ENCODE data around the gene DUSP3. TPM values are rescaled to one million over a fixed set of nuclear protein-coding genes. Genes with fewer than 3 reads are reported as not detected.

The DUSP3 gene
- total RNA-seq, 2 donors from 2014 or later, result 130 to 137 TPM

- peak overlapping the region; percentile 81 for H3K4me3 ChIP-seq
- ATAC-seq (ENCODE audit: insufficient number of reproducible peaks, low FRiP score, low read depth), result peak; percentile 44
- no peaks in the 10 kb centered on the region for H3K9me3 ChIP-seq
- H3K4me1 ChIP-seq (ENCODE audit: control insufficient read depth in 1 of 2, low read depth in 2 of 2), result peaks cover 5 to 27% of the 10 kb centered on the region in 2 donors
- no peak for TF ChIP-seq CTCF (IDR thresholded peaks at IDR 0.05)
- peak overlapping the region; percentile 92 to 96 for H3K27ac ChIP-seq
- peak; percentile 39 for DNase-seq (ENCODE audit: low spot score)
- no peaks in the 10 kb centered on the region for H3K27me3 ChIP-seq (replicated peaks; ENCODE audit: insufficient read depth)
- H3K36me3 ChIP-seq, result no peaks in the 10 kb centered on the region
These were observed 58.3 kb downstream of the DUSP3 start for GRCh38 chr17:43720311-43721060.

GRCh38 chr17:43719578-43719977 is 59.2 kb downstream of the DUSP3 start:
- Histone ChIP-seq H3K27me3 (replicated peaks; ENCODE audit: insufficient read depth) (no peaks in the 10 kb centered on the region), H3K36me3 (no peaks in the 10 kb centered on the region), H3K27ac (peak overlapping the region; percentile 92 to 96), H3K9me3 (no peaks in the 10 kb centered on the region), H3K4me1 (ENCODE audit: control insufficient read depth in 1 of 2, low read depth in 2 of 2) (peaks cover 5 to 27% of the 10 kb centered on the region in 2 donors), H3K4me3 (no peak overlapping the region)
- DNase-seq (ENCODE audit: low spot score) (no peak), ATAC-seq (ENCODE audit: insufficient number of reproducible peaks, low FRiP score, low read depth) (no peak)
- no peak for TF ChIP-seq CTCF (IDR thresholded peaks at IDR 0.05)

GRCh38 chr17:43718544-43718943 is 60.2 kb downstream of the DUSP3 start:
- no peaks in the 10 kb centered on the region for H3K27me3 ChIP-seq (replicated peaks; ENCODE audit: insufficient read depth)
- no peak for ATAC-seq (ENCODE audit: insufficient number of reproducible peaks, low FRiP score, low read depth)
- peak overlapping the region in 1 of 2 donors; percentile 37 for H3K27ac ChIP-seq
- H3K4me3 ChIP-seq, result no peak overlapping the region
- peaks cover 11 to 26% of the 10 kb centered on the region in 2 donors for H3K4me1 ChIP-seq (ENCODE audit: control insufficient read depth in 1 of 2, low read depth in 2 of 2)
- DNase-seq (ENCODE audit: low spot score), result no peak
- no peaks in the 10 kb centered on the region for H3K36me3 ChIP-seq
- TF ChIP-seq CTCF (IDR thresholded peaks at IDR 0.05), result no peak
- H3K9me3 ChIP-seq, result no peaks in the 10 kb centered on the region

GRCh38 chr17:43717913-43718312 is 60.9 kb downstream of the DUSP3 start:
- H3K9me3 ChIP-seq, result no peaks in the 10 kb centered on the region
- DNase-seq (ENCODE audit: low spot score), result no peak
- no peak overlapping the region for H3K4me3 ChIP-seq
- no peak overlapping the region for H3K27ac ChIP-seq
- H3K4me1 ChIP-seq (ENCODE audit: control insufficient read depth in 1 of 2, low read depth in 2 of 2), result peaks cover 15 to 32% of the 10 kb centered on the region in 2 donors
- no peaks in the 10 kb centered on the region for H3K27me3 ChIP-seq (replicated peaks; ENCODE audit: insufficient read depth)
- H3K36me3 ChIP-seq, result no peaks in the 10 kb centered on the region
- no peak for ATAC-seq (ENCODE audit: insufficient number of reproducible peaks, low FRiP score, low read depth)
- no peak for TF ChIP-seq CTCF (IDR thresholded peaks at IDR 0.05)

Other genes starting within 250 kb of the DUSP3 start
- 1 to 10 TPM; 1.2 to 1.5 TPM for gene ETV4, start 232.6 kb downstream of the DUSP3 start, total RNA-seq
- 1 to 10 TPM; 3.0 to 5.4 TPM for gene MEOX1, start 117.1 kb downstream of the DUSP3 start, total RNA-seq
- gene SOST, start 20.2 kb downstream of the DUSP3 start, total RNA-seq, result 10 to 100 TPM; 45.2 to 55.4 TPM
- not detected for gene CFAP97D1, start 1.5 kb upstream of the DUSP3 start, total RNA-seq
- 10 to 100 TPM; 32.8 to 73.8 TPM for gene MPP3, start 54.2 kb upstream of the DUSP3 start, total RNA-seq
- 1 to 10 TPM in 1 of 2 donors, under 1 TPM in 1; 0.35 to 3.2 TPM for gene CD300LG, start 68.2 kb upstream of the DUSP3 start, total RNA-seq
- gene MPP2, start 128.6 kb upstream of the DUSP3 start, total RNA-seq, result 10 to 100 TPM; 10.7 to 15.0 TPM
- not detected for gene PPY, start 163.5 kb upstream of the DUSP3 start, total RNA-seq
- gene PYY, start 175.0 kb upstream of the DUSP3 start, total RNA-seq, result not detected
- gene NAGS, start 225.6 kb upstream of the DUSP3 start, total RNA-seq, result under 1 TPM in 1 of 2 donors, not detected in 1; 0.92 TPM
- 10 to 100 TPM; 21.9 to 24.4 TPM for gene TMEM101, start 236.0 kb upstream of the DUSP3 start, total RNA-seq